Stimulated activated CD4-positive, alpha-beta T cell treated with anti-CD3 and anti-CD28 coated beads, Interleukin-1b, Interleukin-23, amount 100 ng/mL, for 4 hours (primary cell): Measurements from ENCODE around the gene MYH10.

ENCODE experiments used
- DNase-seq, 2 donors: peaks; one replicate each; pipeline ENCODE4 v3.0.0-alpha.2; 2020; ENCODE audit warnings: low read depth in 2 of 2

Gene MYH10

DNA sequence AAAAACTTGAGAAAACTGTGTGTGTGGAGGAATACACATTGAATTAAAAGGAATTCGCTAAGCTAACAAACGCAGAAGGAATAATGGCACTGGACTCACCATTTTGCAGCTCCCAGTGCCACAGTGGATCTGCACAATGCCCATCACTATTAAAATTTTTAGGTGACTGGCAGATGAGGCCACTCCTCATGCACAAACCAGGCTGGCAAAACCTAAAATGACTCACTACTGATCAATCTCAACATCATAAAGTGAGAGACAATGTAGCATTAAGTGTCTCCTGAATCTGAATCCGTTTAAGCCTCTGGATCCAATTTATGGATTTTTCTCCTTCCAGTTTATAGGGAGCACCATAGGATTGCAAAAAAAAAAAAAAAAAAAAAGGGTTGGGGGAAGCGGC, 20.6 kb downstream of the MYH10 start:
- DNase-seq, result no peak

- no peak for DNase-seq
Measured at GRCh38 chr17:8608001-8608400, 22.5 kb downstream of the MYH10 start.

- no peak for DNase-seq
Measured at GRCh38 chr17:8606401-8606800, 24.1 kb downstream of the MYH10 start.

DNA sequence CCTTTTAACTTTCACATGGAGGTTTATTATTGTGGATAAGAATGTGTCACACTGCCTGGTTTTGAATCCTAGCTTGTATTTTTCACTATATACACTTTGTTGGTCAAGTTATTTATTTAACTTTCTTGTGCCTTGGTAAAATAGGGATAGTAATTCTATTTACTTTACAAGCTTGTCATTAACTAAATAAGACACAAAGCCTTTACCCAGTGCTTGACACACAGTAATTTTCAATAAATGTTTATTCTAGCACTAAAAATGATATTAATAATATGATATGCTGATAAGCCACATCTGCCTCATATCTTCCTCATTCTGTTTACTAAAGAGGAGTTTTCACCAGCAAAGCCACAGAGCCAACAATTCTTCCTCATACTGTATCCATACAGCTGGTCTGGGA, 27.8 kb downstream of the MYH10 start:
- no peak for DNase-seq

DNA sequence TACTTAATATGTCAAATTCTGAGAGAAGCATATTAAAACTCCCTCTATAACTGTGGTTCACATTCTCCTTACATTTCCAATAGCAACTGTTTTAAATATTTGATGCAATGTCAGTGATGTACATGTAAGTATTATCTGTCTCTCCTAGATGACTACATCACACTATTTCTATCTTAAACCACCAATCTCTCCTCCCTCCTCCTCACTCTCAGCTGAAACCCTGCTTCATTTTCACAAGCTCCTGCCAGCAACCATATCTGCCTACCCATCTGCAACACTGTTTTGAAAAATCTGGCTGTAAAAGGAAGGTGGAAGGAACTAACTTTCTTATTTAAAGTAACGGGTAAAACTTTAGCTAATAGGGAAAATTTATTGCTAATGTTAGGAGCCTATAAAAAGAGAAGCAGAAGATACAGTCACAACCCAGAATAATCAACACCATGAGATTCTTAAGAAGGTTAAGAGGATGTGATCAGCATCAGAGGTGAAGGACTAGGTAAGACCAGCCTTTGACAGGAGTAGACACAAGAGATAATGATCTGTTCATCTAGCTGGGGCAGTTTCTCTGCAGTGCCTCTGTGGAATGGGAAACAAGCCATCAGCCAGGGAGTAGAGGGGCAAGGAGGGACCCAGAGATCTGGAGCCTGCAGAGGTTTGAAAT, 31.0 kb downstream of the MYH10 start:
- DNase-seq, result no peak

- no peak for DNase-seq
Measured at GRCh38 chr17:8598913-8599312, 31.6 kb downstream of the MYH10 start.

DNA sequence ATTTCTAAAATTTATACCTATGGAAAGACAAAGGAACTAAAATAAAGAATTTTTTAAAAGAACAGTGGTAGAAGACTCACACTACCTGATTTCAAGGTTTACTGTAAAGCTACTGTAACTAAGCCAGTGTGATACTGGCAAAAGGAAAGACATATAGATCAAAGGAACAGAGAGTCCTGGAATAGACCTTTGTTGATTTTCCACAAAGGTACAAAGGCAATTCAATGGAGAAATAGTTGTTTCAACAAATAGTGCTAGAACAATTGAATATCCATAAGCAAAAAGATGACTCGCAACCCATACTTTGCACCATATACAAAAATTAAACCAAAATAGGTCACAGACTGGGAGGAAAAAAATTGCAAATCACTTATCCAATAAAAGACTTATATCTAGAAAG, 36.7 kb downstream of the MYH10 start:
- no peak for DNase-seq

- DNase-seq, result no peak
Measured at GRCh38 chr17:8593276-8593675, 37.2 kb downstream of the MYH10 start.

GRCh38 chr17:8588877-8589554, 41.5 kb downstream of the MYH10 start:
- no peak for DNase-seq

GRCh38 chr17:8586766-8587165, 43.8 kb downstream of the MYH10 start:
- no peak for DNase-seq

DNA sequence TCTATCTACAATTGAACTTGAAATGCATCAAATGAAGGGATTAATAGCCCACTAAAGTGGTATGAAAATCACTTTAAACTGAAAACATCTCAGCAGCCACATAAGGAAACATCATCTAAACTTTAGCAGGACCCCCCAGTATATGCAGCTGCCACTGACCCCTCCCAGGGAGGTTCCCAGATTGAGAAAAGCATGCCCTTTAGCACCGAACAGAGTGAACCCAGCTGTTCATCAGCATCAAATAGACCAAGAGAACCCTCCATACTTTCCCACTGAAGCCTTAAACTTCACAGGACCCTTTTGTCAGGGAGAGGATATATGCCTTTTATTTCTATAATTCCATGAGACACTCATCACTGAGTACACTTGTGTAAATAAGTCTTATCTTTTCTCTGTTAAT, 44.6 kb downstream of the MYH10 start:
- DNase-seq, result no peak

- no peak for DNase-seq
Measured at GRCh38 chr17:8583954-8584353, 46.6 kb downstream of the MYH10 start.

DNA sequence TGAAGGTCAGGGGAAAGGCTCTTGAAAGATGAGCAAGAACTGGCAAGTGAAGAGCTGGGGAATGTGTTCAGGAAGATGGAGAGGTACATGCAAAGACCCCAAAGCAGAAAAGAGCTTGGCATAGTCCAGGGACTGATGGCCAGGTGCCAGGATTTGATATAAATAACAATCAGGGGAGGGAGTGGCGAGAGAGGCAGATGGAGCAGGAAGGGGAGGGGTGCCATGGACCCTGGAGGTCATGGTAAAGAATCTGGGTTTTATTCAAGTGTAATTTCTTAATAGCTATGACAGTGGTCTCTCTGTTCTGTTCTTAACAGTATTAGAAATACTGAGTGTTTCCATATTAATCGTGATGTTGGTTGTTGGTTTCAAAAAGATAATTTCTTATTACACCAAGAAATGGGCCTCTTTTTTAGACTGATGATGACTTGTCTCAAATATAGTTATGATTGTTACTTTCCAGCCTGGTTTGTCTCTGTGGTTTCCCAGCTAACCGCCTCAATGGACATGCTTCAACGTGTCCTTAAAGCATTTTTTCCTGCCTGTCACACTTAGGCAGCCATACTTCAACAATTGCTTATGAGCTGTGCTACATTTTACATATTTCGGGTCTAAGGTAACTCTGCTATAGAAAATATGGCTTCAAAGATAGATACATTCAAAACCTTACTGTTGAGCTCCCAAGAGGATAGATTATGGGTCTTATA, 49.4 kb downstream of the MYH10 start:
- DNase-seq, result no peak

DNA sequence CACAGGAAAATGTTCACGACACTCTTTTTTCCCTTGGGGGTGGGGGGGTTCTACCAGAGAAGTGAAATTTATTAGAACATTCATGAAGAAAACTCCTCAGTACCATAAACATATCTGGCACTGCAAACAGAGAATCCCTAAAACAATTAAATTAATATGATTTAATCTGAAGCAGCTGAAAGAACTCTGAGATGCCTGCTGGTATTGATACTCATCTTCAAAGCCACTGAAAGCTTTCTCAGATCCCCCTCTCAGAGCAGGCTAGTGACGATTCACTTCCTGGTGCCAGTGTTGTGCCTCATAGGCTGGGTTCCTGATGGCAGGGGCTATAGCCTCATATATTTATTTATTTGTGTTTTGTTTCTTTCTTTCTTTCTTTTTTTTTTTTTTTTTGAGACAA, 52.7 kb downstream of the MYH10 start:
- DNase-seq, result no peak

DNA sequence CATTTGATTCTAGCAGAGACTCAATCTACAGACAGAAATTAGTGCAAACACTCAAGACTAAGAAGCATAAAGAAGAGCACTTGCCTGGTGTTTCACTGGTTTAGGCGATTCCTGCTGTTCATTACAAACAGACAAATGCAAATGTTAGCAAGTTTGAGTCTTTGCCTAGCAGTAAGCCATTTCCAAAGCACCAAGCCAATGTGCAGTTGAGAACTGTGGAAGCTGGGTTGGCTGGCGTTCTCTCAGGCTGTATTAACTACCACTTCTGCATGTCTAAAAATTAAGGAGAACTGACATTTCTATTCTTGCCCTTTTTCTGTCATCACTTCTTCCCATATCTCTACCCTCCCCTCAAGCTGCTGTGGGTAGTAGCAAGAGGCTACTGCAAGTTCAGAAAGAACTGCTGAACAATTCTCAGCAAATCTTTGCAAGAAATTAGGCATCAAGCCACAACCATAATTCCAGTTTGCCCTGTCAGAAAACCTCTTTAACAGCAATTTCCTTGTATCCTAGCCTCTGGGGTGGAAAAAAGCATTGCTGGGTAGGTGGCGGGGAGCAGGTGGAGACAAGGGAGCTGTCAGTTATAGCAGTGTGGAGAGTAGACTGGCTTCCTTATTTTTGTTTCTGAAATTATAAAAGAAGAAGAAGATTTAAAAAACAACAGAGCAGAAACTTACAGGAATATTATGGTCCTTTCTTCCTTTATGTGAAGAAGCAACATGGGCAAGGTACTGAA, 53.8 kb downstream of the MYH10 start:
- DNase-seq, result no peak

GRCh38 chr17:8574687-8575086, 55.8 kb downstream of the MYH10 start:
- DNase-seq, result no peak

DNA sequence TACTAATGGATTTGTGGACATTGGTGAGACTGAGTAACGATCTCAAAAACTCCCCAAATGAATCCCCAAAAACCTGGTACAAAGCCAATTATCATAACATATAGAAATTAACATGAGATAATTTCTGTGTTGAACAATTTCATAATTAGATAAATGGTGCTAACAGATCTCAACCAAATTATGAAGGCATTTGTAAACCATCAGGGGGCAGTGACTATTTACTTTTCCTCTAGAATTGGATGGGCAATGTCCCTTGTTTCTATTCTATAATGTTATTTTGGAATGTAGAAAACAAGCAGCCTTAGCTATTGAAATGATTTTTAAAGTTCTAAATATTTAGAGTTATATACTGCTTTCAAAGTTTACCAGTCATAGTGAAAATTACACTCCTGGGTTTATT, 57.8 kb downstream of the MYH10 start:
- DNase-seq, result no peak

DNA sequence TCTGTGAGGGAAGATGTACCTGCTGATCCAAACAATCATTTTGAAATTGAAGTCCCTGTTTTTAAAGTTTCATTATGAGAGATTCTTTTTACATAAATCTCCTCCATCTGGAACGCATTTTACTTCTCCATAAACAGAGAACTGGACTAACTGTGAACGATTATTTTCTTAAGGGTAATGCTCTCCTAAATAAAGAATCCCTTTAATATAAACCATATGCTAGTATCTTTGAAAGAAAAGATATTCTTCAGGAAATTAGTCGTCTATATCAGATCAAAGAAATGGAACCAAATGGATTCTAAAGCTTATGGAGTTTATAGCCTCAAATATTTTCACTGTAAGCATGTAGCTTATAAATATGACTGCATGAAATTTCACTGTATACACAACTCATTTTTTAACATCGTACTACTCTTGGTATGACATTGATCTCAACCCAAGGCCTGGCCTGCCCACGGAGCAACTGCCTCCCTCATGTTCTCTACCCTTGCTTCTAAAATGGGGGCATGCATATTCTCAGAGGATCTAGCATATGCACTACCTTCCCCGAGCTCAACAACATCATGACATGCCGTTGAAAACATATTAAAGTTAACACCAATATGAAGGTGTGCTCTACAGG, 66.4 kb downstream of the MYH10 start:
- no peak for DNase-seq

GRCh38 chr17:8563024-8563776, 67.3 kb downstream of the MYH10 start:
- DNase-seq, result no peak

GRCh38 chr17:8558144-8558543, 72.4 kb downstream of the MYH10 start:
- no peak for DNase-seq

- no peak for DNase-seq
Measured at GRCh38 chr17:8557176-8557806, 73.2 kb downstream of the MYH10 start.
